Transverse colon (tissue), 4 donors: ENCODE results near the gene GPANK1. TPM values are rescaled to one million over a fixed set of nuclear protein-coding genes. Genes with fewer than 3 reads are reported as not detected.

Experiments
- DNase-seq: peaks from one replicate; pipeline ENCODE4 v3.0.0-alpha.2; 2019
- H3K27ac ChIP-seq, 4 donors: fragments of 200-600 bp; sonication (generic); 2 replicates each; pipeline ENCODE4 v1.5.1; 2016 to 2018; ENCODE audit warnings: inconsistent platforms in 4 of 4
- H3K27me3 ChIP-seq: fragments of 200-600 bp; sonication (generic); 2 replicates; pipeline ENCODE4 v1.5.1; 2017; ENCODE audit warnings: inconsistent platforms
- H3K36me3 ChIP-seq, 4 donors: fragments of 200-600 bp; sonication (generic); 2 replicates each; pipeline ENCODE4 v1.5.1; 2017 to 2019; ENCODE audit warnings: inconsistent platforms in 4 of 4
- H3K4me1 ChIP-seq, 4 donors: fragments of 200-600 bp; sonication (generic); 2 replicates each; pipeline ENCODE4 v1.5.1; 2017 to 2020; ENCODE audit warnings: inconsistent platforms in 4 of 4
- H3K4me3 ChIP-seq, 4 donors: fragments of 200-600 bp; sonication (generic); 1 replicate in 1 of 4; 2 replicates in 3 of 4; pipeline versions ENCODE4 v1.5.1 to v1.6.1; 2017 to 2019; ENCODE audit warnings: inconsistent platforms in 4 of 4
- H3K9me3 ChIP-seq, 2 donors: fragments of 200-600 bp; sonication (generic); 2 replicates each; pipeline ENCODE4 v1.5.1; 2017 to 2019; ENCODE audit warnings: inconsistent platforms in 2 of 2
- CTCF ChIP-seq, 5 experiments: fragments of 200-600 bp in 3 of 5; fragments of 450-650 bp in 2 of 5; sonication (generic) in 3 of 5; IDR thresholded peaks; 1 replicate in 2 of 5; 2 replicates in 3 of 5; pipeline ENCODE4 v1.5.1; 2016 to 2017; ENCODE audit warnings: antibody characterized with exemption in 5 of 5, inconsistent platforms in 3 of 5, mild to moderate bottlenecking in 2 of 5, moderate library complexity in 1 of 5
- EP300 ChIP-seq: sonication (generic); formaldehyde crosslinking; IDR thresholded peaks from one replicate; pipeline ENCODE4 v1.6.1; 2017; ENCODE audit warnings: antibody characterized with exemption, low read depth
- POLR2A ChIP-seq: fragments of 450-650 bp; IDR thresholded peaks from one replicate; pipeline ENCODE4 v1.6.1; 2016; ENCODE audit warnings: antibody characterized with exemption, mild to moderate bottlenecking, moderate library complexity
- POLR2AphosphoS5 ChIP-seq, 3 donors: sonication (generic); formaldehyde crosslinking; IDR thresholded peaks; one replicate each; pipeline ENCODE4 v1.6.1; 2016; ENCODE audit warnings: antibody characterized with exemption in 3 of 3
- WGBS, 2 donors: methylation state at CpG; one replicate each; pipeline ENCODE4 v1.1.5; 2018; ENCODE audit warnings: low coverage in 1 of 2; 5-methylcytosine and 5-hydroxymethylcytosine counted together
- in situ Hi-C, 4 donors: fragments of 200-750 bp; cut with MboI; loops; one replicate each; pipeline versions ENCODE4 v1.15.0 to v1.15.1; 2017; ENCODE audit warnings: low sequenced_read_pairs in 3 of 4, low pct_ligation_motif_present in 1 of 4, low pct_unique_long_range_greater_than_20kb in 1 of 4
- intact Hi-C: fragments of 100-400 bp; cut with DNase I; formaldehyde crosslinking; loops from one replicate; pipeline ENCODE4 v1.15.1; 2023; ENCODE audit warnings: low total_unique reads
- total RNA-seq, 4 donors: library from RNA; depleted of rRNA; stranded (reverse); fragments of >200 nt; gene quantifications; one replicate each; pipeline ENCODE4 v1.1.0, GENCODE V29; 2016

Gene GPANK1
- total RNA-seq, 4 donors from 2014 or later: 2.4 to 32.9 (median 23.2) TPM

DNA sequence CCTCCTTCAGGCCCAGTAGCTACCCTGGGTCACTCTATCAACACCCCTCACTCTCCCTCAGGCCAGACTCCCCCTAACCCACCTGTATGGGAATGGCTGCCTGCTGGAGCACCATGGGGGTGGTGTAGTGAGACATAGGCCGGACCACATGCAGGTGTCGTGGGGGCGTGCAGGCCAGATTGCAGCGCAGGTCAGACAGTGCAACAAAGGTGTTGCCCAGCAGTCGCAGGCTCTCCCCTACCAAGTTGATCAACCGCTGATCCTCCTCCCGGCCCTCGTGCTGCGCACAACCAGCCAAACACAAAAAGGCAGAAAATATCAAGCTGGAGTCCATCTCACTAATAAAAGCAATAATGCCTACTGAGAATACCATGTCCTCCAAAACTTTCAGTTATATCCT, 19.5 kb downstream of the GPANK1 start:
- Histone ChIP-seq H3K27ac (no peak overlapping the region), H3K9me3 (no peaks in the 10 kb centered on the region), H3K27me3 (no peaks in the 10 kb centered on the region), H3K4me1 (peaks cover 0 to 2% (median 0%) of the 10 kb centered on the region in 4 donors), H3K4me3 (no peak overlapping the region), H3K36me3 (peaks cover 0 to 87% (median 42%) of the 10 kb centered on the region in 4 donors)
- TF ChIP-seq POLR2A (no peak), CTCF (IDR thresholded peaks at IDR 0.05) (no peak), EP300 (no peak), POLR2AphosphoS5 (IDR thresholded peaks at IDR 0.05) (no peak)
- intact Hi-C loops (no loop called here), in situ Hi-C loops (no loop called here)
- no peak for DNase-seq
- 96 to 97% methylated on average over 5 to 9 of the region's 9 CpGs for WGBS, 2 donors

- Histone ChIP-seq H3K27me3 (no peaks in the 10 kb centered on the region), H3K36me3 (peaks cover 0 to 90% (median 42%) of the 10 kb centered on the region in 4 donors), H3K4me1 (no peaks in the 10 kb centered on the region), H3K27ac (no peak overlapping the region), H3K4me3 (no peak overlapping the region), H3K9me3 (no peaks in the 10 kb centered on the region)
- intact Hi-C loops (no loop called here), in situ Hi-C loops (no loop called here)
- 91% methylated on average over 16 of the region's 17 CpGs; no CpG with 5 or more reads in 1 of the 2 donors for WGBS, 2 donors
- DNase-seq: no peak
- TF ChIP-seq POLR2AphosphoS5 (IDR thresholded peaks at IDR 0.05) (no peak), CTCF (IDR thresholded peaks at IDR 0.05) (no peak), EP300 (no peak), POLR2A (no peak)
These were observed 20.9 kb downstream of the GPANK1 start for GRCh38 chr6:31643818-31644454.

- no peaks in the 10 kb centered on the region for H3K27me3 ChIP-seq
- no peak for TF ChIP-seq EP300
- TF ChIP-seq POLR2A: no peak
- TF ChIP-seq CTCF (IDR thresholded peaks at IDR 0.05): no peak
- no peak for TF ChIP-seq POLR2AphosphoS5 (IDR thresholded peaks at IDR 0.05)
- no peak overlapping the region for H3K4me3 ChIP-seq
- in situ Hi-C loops: no loop called here
- H3K9me3 ChIP-seq: no peaks in the 10 kb centered on the region
- intact Hi-C loops: no loop called here
- no peaks in the 10 kb centered on the region for H3K4me1 ChIP-seq
- no peak for DNase-seq
- H3K36me3 ChIP-seq: peaks cover 0 to 80% (median 37%) of the 10 kb centered on the region in 4 donors
- 92 to 100% methylated on average over 3 to 6 of the region's 6 CpGs for WGBS, 2 donors
- no peak overlapping the region for H3K27ac ChIP-seq
These were observed 21.8 kb downstream of the GPANK1 start for GRCh38 chr6:31642798-31643570.

- no peak for TF ChIP-seq POLR2A
- Histone ChIP-seq H3K9me3 (no peaks in the 10 kb centered on the region), H3K36me3 (peaks cover 0 to 77% (median 34%) of the 10 kb centered on the region in 4 donors), H3K4me3 (no peak overlapping the region), H3K27me3 (no peaks in the 10 kb centered on the region), H3K27ac (no peak overlapping the region), H3K4me1 (no peaks in the 10 kb centered on the region)
- intact Hi-C loops: no loop called here
- in situ Hi-C loops: no loop called here
- 83 to 89% methylated on average over 1 to 4 of the region's 4 CpGs for WGBS, 2 donors
- DNase-seq: no peak
These were observed 23.4 kb downstream of the GPANK1 start for GRCh38 chr6:31641370-31641769.
